ENCODE results near the gene ADGRF5. TPM values are rescaled to one million over a fixed set of nuclear protein-coding genes. Genes with fewer than 3 reads are reported as not detected.
A peak's percentile ranks its signal among the peaks of the same experiment; 100 is the strongest.
"Not testable (repeated sequence)": the region's sequence is repeated elsewhere in the genome, so short reads cannot be mapped to it uniquely, and the experiment has no call there.

The ADGRF5 gene
- total RNA-seq, 1 donor from 2014 or later: 10.1 TPM

DNA sequence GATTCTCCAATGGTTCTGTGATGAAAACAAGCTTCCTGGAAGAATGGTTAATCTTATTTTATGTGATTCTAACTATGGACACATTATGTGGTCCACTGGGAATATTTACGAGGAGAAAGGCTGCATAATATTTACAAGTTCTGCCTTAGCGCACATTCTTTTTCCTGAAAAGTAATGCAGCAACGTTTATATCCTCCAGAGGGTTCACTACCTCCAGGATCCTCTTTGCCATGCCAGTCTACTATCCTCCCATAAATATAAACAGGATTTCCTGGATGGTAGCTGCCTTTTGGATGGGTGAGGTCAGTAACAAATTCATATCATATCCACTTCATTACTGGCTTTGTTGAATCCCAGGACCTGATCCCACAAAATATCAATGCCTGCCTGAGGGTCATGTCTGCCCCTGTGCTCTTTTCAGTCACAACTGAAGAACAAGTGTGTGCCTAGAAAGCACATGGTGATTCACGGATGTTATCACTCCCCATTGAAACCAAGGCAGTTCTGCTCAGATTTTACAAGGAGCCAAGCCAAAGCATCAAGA lies 30.4 kb downstream of the ADGRF5 start:
- no peak for DNase-seq (ENCODE audit: low spot score)

DNA sequence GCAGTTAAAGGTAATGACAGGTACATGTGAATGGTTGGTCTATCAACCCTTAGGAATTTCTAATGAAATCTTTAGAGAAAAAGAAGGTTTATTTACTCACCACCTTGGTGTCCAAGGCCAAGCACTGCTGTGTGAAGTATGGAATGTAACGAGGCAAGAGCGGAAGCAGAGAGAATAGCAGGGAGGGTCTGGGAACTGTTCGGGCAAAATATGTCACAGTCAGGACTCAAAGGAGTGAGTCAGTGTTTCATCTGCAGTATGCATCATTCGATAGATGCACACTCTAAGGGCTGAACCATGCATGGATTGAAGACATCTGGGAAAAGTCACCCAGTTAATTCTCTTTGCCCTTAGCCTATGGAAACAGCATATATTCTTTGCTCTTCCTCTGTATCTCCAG lies 33.2 kb downstream of the ADGRF5 start:
- DNase-seq (ENCODE audit: low spot score): no peak

DNA sequence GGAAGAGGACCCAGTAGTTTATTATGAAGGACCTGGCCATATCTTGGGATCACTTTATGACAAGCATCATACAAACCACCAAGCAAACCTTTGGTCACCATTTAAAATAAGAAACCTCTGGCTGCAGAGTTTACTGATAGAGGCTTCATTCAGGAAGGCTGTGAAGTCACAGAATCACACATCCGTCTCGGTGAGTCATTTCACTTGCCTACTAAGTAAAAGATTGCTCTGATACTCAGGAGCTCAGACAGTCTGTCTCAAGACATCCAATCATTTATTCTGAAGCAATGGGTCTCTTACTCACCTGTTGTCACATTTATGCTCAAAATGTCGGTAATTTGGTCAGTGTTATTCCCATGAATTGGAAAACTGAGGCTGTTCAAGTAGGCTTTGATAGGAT lies 33.7 kb downstream of the ADGRF5 start:
- no peak for DNase-seq (ENCODE audit: low spot score)

GRCh38 chr6:46882645-46883044 lies 39.1 kb downstream of the ADGRF5 start:
- no peak for DNase-seq (ENCODE audit: low spot score)

- DNase-seq (ENCODE audit: low spot score): no peak
These were observed 42.7 kb downstream of the ADGRF5 start for GRCh38 chr6:46879003-46879402.

GRCh38 chr6:46876126-46876525 lies 45.6 kb downstream of the ADGRF5 start:
- peak; percentile 85 for DNase-seq (ENCODE audit: low spot score)

DNA sequence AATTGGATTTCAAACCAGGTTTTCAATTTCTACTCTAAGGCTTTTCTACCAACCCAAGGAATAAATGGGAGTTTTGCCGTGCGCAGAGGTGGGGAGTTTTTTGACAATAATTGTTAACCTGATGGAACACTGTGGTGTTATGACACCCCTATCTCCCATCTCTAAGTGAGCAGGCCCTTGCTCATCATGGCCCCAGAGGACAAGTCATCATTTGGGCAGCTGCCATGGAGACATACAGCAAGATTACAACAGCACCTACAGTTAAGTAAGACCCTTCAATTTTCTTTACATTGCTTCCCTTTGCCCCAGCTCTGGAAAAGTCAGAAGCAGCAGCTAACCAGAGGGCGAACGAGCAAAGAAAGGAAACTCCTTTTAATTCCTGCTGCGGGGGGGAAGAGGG lies 54.3 kb downstream of the ADGRF5 start:
- DNase-seq (ENCODE audit: low spot score): no peak

GRCh38 chr6:46865221-46865620 lies 56.5 kb downstream of the ADGRF5 start:
- DNase-seq (ENCODE audit: low spot score): no peak

- no peak for DNase-seq (ENCODE audit: low spot score)
These were observed 57.9 kb downstream of the ADGRF5 start for GRCh38 chr6:46863791-46864190.

DNA sequence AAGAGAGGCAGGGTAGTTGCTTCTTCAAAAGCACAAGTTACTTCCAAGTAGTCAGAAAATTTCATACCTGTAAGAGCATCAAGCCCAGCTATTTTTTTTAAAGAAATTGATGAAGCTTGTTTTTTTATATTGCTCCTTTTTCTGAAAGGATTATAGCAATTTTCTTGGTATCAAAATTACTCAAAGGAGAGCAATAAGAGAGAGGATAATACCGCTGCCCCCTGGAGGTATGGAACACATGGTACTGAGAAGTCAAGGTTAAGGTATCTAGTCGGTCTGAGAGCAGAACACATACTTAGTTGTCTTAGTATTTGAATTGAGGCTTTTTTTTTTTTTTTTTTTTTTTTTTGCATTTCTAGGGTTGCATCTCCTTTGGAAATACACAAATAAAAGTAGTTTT lies 59.4 kb downstream of the ADGRF5 start:
- DNase-seq (ENCODE audit: low spot score): no peak

DNA sequence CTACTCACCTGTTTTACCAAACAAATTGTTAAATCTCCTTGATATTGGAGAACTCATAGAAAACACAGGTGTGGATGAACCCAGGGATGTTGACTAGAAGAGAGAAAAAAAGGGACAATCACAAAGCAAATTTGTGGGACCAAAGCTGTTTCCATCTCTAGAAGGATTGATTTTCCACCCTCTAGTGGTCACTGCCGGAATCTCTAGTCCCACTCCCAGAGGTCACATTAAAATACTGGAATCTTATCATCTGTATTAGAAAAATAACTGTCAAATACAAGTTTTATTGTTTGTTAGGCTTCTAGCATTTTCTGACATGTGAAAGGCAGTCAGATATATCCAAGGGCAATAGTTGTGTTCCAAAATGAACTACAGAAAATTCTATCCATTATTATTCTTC lies 65.8 kb downstream of the ADGRF5 start:
- DNase-seq (ENCODE audit: low spot score): peak; percentile 23

GRCh38 chr6:46851576-46851975 lies 70.2 kb downstream of the ADGRF5 start:
- not testable (repeated sequence) for DNase-seq (ENCODE audit: low spot score)

GRCh38 chr6:46850792-46851191 lies 70.9 kb downstream of the ADGRF5 start:
- no peak for DNase-seq (ENCODE audit: low spot score)

- no peak for DNase-seq (ENCODE audit: low spot score)
These were observed 72.4 kb downstream of the ADGRF5 start for GRCh38 chr6:46849361-46849690.

- DNase-seq (ENCODE audit: low spot score): peak; percentile 88
These were observed 72.9 kb downstream of the ADGRF5 start for GRCh38 chr6:46848684-46849360.

- DNase-seq (ENCODE audit: low spot score): no peak
These were observed 76.6 kb downstream of the ADGRF5 start for GRCh38 chr6:46845126-46845525.

DNA sequence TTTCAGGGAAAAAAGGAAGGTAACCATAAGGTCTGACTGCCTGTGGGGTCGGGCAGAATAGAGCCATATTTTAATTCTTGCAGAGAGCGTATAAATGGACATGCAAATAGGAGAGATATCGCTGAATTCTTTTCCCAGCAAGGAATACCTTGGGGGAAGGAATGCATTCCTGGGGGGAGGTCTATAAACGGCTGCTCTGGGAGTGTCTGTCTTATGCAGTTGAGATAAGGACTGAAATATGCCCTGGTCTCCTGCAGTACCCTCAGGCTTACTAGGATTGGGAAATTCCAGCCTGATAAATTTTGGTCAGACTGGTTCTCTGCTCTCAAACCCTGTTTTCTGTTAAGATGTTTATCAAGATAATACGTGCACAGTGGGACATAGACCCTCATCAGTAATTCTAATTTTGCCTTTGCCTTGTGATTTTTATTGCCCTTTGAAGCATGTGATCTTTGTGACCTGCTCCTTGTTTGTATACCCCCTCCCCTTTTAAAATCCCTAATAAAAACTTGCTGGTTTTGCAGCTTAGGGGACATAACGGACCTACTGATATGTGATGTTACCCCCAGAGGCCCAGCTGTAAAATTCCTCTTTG lies 79.4 kb downstream of the ADGRF5 start:
- DNase-seq (ENCODE audit: low spot score): not testable (repeated sequence)

DNA sequence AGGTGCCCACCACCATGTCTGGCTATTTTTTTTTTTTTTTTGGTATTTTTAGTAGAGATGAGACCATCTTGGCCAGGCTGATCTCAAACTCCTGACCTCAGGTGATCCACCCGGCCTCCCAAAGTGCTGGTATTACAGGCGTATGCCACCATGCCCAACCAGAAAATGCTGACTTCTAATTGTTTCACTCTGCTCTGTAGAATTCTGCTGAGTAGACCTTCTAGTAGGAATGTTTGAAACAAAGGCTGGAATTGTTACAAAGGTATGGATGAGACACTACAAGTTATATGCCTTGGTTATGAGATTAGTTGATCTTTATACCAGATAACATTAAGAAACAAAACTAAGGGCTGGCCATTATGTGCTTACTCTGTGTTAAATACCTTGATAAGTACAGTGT lies 83.7 kb downstream of the ADGRF5 start:
- DNase-seq (ENCODE audit: low spot score): no peak

- DNase-seq (ENCODE audit: low spot score): not testable (repeated sequence)
These were observed 86.7 kb downstream of the ADGRF5 start for GRCh38 chr6:46834991-46835390.

DNA sequence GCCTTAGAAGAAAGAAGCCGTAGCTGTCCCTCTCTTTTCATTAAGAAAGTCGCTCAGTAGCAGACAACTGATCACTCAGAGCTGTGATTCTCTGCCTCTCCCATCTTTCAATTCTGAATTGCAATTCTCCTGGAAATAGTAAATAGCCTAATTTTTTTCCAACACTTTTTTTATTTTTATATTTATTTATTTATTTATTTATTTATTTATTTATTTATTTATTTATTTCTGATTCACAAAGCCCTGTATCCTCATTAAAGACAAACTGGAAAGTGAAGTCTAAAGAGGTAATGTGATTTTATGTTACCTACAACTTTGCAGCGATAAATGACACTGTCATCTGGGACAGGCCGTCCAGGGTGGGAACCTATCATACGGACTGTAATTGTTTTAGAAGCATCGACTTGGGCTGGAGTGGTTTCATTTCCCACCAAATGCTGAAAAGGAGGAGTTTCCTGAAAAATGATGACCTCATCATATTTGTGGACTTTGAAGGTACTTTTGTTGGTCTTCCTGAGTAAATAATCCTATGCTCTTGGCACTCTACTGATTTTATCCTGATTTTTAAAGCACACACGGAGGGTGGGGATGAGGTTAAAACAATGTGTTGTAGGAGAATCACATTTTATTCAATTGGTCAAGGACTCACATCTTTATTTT lies 87.4 kb downstream of the ADGRF5 start:
- not testable (repeated sequence) for DNase-seq (ENCODE audit: low spot score)

DNA sequence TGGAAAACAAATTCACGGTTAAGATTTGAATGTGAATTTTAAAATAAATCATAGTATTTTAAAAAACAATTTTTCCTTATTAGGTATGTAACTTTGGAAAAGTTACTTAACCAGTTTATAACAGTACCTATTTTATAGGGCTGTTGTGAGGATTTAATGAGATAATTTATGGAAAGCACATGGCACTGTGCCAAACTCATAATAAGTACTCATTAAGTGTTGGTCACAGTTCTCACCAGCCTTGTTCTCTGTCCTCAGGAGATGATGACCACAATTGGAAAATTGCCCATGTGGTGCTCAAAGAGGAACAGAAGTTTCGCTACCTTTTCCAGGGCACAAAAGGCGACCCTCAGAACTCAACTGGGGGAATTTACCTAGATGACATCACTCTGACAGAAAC lies 88.9 kb downstream of the ADGRF5 start:
- no peak for DNase-seq (ENCODE audit: low spot score)

DNA sequence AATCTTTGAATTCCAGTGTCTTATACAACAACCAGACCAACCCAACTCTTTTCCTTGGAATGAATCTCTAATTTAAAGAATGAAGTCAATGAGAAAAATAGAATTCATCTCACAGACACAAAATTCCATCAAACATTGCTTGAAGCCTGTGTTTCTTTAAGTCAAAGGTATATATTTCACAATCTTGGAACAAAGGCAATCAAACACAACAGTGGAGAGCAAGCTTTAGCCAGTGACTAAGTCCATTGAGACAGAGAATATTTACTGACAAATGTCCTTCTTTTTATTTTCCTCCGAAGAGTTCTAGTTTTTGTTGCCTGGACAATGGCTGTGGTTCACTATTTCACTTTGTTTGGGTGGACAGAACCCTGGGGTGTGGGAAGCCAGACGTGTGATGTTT lies 92.8 kb downstream of the ADGRF5 start:
- no peak for DNase-seq (ENCODE audit: low spot score)

DNA sequence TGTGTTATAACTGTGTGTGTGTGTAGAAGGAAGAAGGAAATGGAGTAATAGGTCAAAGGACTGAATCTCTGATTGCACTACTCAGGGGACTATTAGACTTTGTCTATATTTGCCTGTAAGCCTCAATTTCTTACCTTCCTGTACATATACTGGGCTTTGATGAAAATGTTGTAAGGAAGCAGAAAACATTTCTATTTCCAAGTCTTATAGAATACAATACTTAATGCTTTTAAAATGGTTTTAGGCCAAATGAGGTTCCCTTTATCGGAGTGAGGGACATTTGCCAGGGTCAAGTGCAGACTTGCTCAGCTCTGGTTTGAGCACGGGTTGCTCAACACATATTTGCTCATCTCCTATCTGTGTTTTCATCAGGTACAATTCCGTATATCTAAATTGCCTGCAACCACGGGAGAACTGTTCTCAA lies 100.3 kb downstream of the ADGRF5 start:
- no peak for DNase-seq (ENCODE audit: low spot score)

All from mucosa of gallbladder (tissue), 1 donor.